GM18519 (cell line): Measurements from ENCODE around the gene PIK3R3.

Source experiments
- ATAC-seq: cut with Tn5 transposase; IDR thresholded peaks from one replicate; pipeline ENCODE4 v1.9.1; 2021; ENCODE audit warnings: mild to moderate bottlenecking, moderate library complexity; ENCODE audit not compliant: unreplicated experiment, low FRiP score

Gene PIK3R3

GRCh38 chr1:45999507-45999906, 132.9 kb downstream of the PIK3R3 start:
- ATAC-seq = no peak

GRCh38 chr1:45998020-45998617, 134.3 kb downstream of the PIK3R3 start:
- ATAC-seq = no peak

- ATAC-seq = no peak
These were observed 137.1 kb downstream of the PIK3R3 start for GRCh38 chr1:45995298-45995697.

- no peak for ATAC-seq
These were observed 138.0 kb downstream of the PIK3R3 start for GRCh38 chr1:45994423-45994822.
